ENCODE results near the gene MYO10.

GRCh38 chr5:16936989-16937438, 926 bp upstream of the MYO10 start:
- TF ChIP-seq POLR2A (IDR thresholded peaks at IDR 0.05) (no peak), CTCF (IDR thresholded peaks at IDR 0.05) (no peak)

Measured in Peyer's patch (tissue), 4 donors.